ENCODE data around the gene PLEKHM3. TPM values are rescaled to one million over a fixed set of nuclear protein-coding genes. Genes with fewer than 3 reads are reported as not detected.

The PLEKHM3 gene
- total and polyA plus RNA-seq, 2 of the 13 experiments (the other 11 are each of a cell fraction or from before 2014, with no cell fraction given): 4.5 to 4.7 TPM

DNA sequence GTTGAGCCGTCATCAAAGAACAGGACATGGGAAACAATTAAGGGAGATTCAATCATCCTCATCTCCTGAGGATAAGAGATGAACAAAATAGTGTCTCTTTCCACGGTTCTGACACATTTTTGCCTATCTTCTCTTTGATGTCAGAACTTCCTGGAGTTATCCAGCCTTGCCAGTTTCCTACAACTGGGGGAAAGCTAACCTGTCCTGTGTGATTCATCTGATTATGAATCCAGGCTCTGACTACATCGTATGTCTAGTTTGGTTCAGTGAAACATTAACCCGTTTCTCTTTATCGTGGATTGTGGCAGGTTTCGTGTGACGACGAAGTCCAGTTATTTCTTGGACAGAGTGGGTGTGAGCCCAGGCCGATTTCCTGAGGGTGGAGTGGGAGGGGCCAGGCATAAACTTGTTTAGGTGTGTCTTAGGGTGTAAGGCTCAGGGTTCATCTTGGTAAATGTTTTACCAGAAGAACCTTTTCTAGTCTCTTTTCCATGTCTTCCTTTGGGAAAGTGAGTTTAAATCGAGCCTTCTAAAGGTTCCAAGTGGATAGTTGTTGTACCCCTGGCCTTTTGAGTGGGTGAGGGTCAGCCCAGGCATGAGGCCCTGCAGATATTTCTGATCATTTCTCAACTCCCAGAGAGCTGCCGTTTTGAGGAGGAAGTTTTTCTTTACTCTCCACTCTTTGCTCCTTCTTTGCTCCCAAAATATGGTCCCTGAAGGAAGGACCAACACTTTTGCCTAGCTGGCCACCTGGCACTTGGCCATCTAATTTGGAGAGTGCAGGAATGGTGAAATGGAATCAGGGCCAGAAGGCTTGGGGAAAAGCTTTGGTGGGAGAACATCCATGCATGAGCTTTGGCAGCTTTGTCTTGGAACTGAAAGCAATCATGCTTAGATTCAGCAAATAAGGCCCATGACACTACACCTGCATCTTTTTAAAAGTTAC is 205.2 kb downstream of the PLEKHM3 start:
- Histone ChIP-seq H3K9ac (ENCODE audit: insufficient read depth, low read depth, low read length) (peak overlapping the region; percentile 78), H3K4me1 (ENCODE audit: insufficient read depth, low read length) (peaks cover 100% of the 10 kb centered on the region), H3K4me3 (replicated peaks in 1 of 3; ENCODE audit: insufficient read depth in 1 of 3, low read depth in 2 of 3, low read length in 3 of 3) (peak overlapping the region; percentile 41 to 55 (median 53)), H2AFZ (ENCODE audit: low read length) (peak overlapping the region; percentile 2), H3K36me3 (replicated peaks in 1 of 2; ENCODE audit: control insufficient read depth in 1 of 2, insufficient read depth in 2 of 2, low read length in 2 of 2) (no peaks in the 10 kb centered on the region), H4K20me1 (ENCODE audit: insufficient read depth, low read length) (no peaks in the 10 kb centered on the region), H3K27me3 (ENCODE audit: control insufficient read depth in 1 of 2, insufficient read depth in 2 of 2, low read length in 2 of 2) (no peaks in the 10 kb centered on the region), H3K4me2 (ENCODE audit: low read depth, low read length) (peak overlapping the region; percentile 97), H3K79me2 (ENCODE audit: insufficient read depth, low read length) (no peaks in the 10 kb centered on the region), H3K27ac (ENCODE audit: extremely low read length, insufficient read depth, low read length) (peak overlapping the region; percentile 94), H3K9me3 (ENCODE audit: low read length) (no peaks in the 10 kb centered on the region)
- DNase-seq (ENCODE audit: low spot score) (peak; percentile 97), ATAC-seq (peak; percentile 89), FAIRE-seq (peak; percentile 99)
- in situ Hi-C loops (cut with HindIII; ENCODE audit: extremely low pct_ligation_motif_present, low pct_unique_long_range_greater_than_20kb) (no loop called here), intact Hi-C loops (cut with micrococcal nuclease; ENCODE audit: unreplicated experiment) (loop anchor here (1.0 to 10.0 kb wide), 7 partner anchors 8 to 195 kb away; partner anchors contain the start of gene METTL21A)
- ChIA-PET CTCF (ENCODE audit: low intra/inter-chr PET ratio, low total read pairs) (no interaction called here), POLR2A (interaction anchor here (0.5 to 14.0 kb wide), 39 partner anchors 10 to 214 kb away, joined by 3 to 288 read pairs (median 8); partner anchors contain the start of genes FZD5 and PLEKHM3)
- under 1% methylated on average over 11 of the region's 11 CpGs for WGBS (ENCODE audit: low lambda C conversion rate)
- TSS peak; percentile 98 for BruUV-seq (replicated peaks)
- TF ChIP-seq CHD4 (IDR thresholded peaks at IDR 0.05; ENCODE audit: borderline replicate concordance, low read length) (0 out of 2 replicates have a peak, but pooled peaks have one; percentile 31), HNRNPUL1 (IDR thresholded peaks at IDR 0.05; ENCODE audit: low read depth, low read length) (peak; percentile 81; the same call in 1 of the 2 replicates), ZNF430 (CRISPR knock-in tag; IDR thresholded peaks at IDR 0.05) (0 out of 2 replicates have a peak, but pooled peaks have one; percentile 46), MIER3 (CRISPR knock-in tag; IDR thresholded peaks at IDR 0.05; ENCODE audit: borderline replicate concordance) (peak; percentile 92), TAF15 (IDR thresholded peaks at IDR 0.05; ENCODE audit: low read depth, low read length, poor library complexity, severe bottlenecking) (no peak), ZNF577 (CRISPR knock-in tag; IDR thresholded peaks at IDR 0.05; ENCODE audit: borderline replicate concordance, low read depth) (no peak), JUN (CRISPR knock-in tag; IDR thresholded peaks at IDR 0.05) (peak; percentile 84), RAD21 (CRISPR knock-in tag; IDR thresholded peaks at IDR 0.05) (peak; percentile 40; the same call in 1 of the 2 replicates), TCF12 (IDR thresholded peaks at IDR 0.05) (no peak), TCF12 (CRISPR knock-in tag; IDR thresholded peaks at IDR 0.05) (no peak), ZNF570 (CRISPR knock-in tag; IDR thresholded peaks at IDR 0.05; ENCODE audit: borderline replicate concordance) (no peak), ZNF530 (CRISPR knock-in tag; IDR thresholded peaks at IDR 0.05; ENCODE audit: low read depth) (no peak), ZNF879 (CRISPR knock-in tag; IDR thresholded peaks at IDR 0.05) (no peak), REL (CRISPR knock-in tag; conservative IDR thresholded peaks at IDR 0.05) (no peak), MXD4 (CRISPR knock-in tag; IDR thresholded peaks at IDR 0.05) (peak; percentile 64; the same call in 1 of the 2 replicates), ZNF256 (CRISPR knock-in tag; conservative IDR thresholded peaks at IDR 0.05) (peak; percentile 72; the same call in 1 of the 2 replicates), ZNF333 (CRISPR knock-in tag; IDR thresholded peaks at IDR 0.05; ENCODE audit: borderline replicate concordance) (no peak)
- TF ChIP-seq, protein P1, sequence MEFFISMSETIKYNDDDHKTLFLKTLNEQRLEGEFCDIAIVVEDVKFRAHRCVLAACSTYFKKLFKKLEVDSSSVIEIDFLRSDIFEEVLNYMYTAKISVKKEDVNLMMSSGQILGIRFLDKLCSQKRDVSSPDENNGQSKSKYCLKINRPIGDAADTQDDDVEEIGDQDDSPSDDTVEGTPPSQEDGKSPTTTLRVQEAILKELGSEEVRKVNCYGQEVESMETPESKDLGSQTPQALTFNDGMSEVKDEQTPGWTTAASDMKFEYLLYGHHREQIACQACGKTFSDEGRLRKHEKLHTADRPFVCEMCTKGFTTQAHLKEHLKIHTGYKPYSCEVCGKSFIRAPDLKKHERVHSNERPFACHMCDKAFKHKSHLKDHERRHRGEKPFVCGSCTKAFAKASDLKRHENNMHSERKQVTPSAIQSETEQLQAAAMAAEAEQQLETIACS (CRISPR knock-in tag; IDR thresholded peaks at IDR 0.05): no peak
- TF ChIP-seq, protein P2, sequence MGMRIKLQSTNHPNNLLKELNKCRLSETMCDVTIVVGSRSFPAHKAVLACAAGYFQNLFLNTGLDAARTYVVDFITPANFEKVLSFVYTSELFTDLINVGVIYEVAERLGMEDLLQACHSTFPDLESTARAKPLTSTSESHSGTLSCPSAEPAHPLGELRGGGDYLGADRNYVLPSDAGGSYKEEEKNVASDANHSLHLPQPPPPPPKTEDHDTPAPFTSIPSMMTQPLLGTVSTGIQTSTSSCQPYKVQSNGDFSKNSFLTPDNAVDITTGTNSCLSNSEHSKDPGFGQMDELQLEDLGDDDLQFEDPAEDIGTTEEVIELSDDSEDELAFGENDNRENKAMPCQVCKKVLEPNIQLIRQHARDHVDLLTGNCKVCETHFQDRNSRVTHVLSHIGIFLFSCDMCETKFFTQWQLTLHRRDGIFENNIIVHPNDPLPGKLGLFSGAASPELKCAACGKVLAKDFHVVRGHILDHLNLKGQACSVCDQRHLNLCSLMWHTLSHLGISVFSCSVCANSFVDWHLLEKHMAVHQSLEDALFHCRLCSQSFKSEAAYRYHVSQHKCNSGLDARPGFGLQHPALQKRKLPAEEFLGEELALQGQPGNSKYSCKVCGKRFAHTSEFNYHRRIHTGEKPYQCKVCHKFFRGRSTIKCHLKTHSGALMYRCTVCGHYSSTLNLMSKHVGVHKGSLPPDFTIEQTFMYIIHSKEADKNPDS (CRISPR knock-in tag; IDR thresholded peaks at IDR 0.05): 0 out of 2 replicates have a peak, but pooled peaks have one; percentile 48

Measured in HepG2 (cell line).